Neural cell (in vitro differentiated cells): Measurements from ENCODE around the gene TTC39C.

Experiments
- EP300 ChIP-seq: fragments of 450-650 bp; conservative IDR thresholded peaks from 2 replicates; pipeline ENCODE4 v1.6.1; 2014; ENCODE audit warnings: antibody characterized with exemption, mild to moderate bottlenecking, moderate library complexity; ENCODE audit not compliant: poor library complexity, severe bottlenecking
- EZH2 ChIP-seq: fragments of 200-600, 300-800 bp; shearing (Covaris generic), sonication (generic); IDR thresholded peaks from 2 replicates; pipeline ENCODE4 v1.6.1; 2014; ENCODE audit warnings: antibody characterized with exemption, low read length, borderline replicate concordance, mild to moderate bottlenecking; ENCODE audit not compliant: insufficient read depth, poor library complexity, severe bottlenecking
- MXI1 ChIP-seq: fragments of 450-650 bp; conservative IDR thresholded peaks from 2 replicates; pipeline ENCODE4 v1.6.1; 2014; ENCODE audit warnings: antibody characterized with exemption, mild to moderate bottlenecking; ENCODE audit not compliant: poor library complexity, severe bottlenecking
- POLR2AphosphoS5 ChIP-seq: IDR thresholded peaks from 2 replicates; pipeline ENCODE4 v1.6.1; 2012
- RAD21 ChIP-seq: fragments of 450-650 bp; conservative IDR thresholded peaks from 2 replicates; pipeline ENCODE4 v1.6.1; 2014; ENCODE audit warnings: antibody characterized with exemption, mild to moderate bottlenecking, moderate library complexity
- TAF1 ChIP-seq: IDR thresholded peaks from 2 replicates; pipeline ENCODE4 v1.6.1; 2012; ENCODE audit warnings: low read depth
- TF ChIP-seq, protein P1 (sequence below): fragments of 450-650 bp; IDR thresholded peaks from 2 replicates; pipeline ENCODE4 v1.5.1; 2014; ENCODE audit warnings: antibody characterized with exemption, mild to moderate bottlenecking, moderate library complexity; ENCODE audit not compliant: poor library complexity, severe bottlenecking

- TF ChIP-seq RAD21 (no peak), EZH2 (no peak), TAF1 (no peak), POLR2AphosphoS5 (no peak), MXI1 (no peak), EP300 (no peak)
- TF ChIP-seq, protein P1, sequence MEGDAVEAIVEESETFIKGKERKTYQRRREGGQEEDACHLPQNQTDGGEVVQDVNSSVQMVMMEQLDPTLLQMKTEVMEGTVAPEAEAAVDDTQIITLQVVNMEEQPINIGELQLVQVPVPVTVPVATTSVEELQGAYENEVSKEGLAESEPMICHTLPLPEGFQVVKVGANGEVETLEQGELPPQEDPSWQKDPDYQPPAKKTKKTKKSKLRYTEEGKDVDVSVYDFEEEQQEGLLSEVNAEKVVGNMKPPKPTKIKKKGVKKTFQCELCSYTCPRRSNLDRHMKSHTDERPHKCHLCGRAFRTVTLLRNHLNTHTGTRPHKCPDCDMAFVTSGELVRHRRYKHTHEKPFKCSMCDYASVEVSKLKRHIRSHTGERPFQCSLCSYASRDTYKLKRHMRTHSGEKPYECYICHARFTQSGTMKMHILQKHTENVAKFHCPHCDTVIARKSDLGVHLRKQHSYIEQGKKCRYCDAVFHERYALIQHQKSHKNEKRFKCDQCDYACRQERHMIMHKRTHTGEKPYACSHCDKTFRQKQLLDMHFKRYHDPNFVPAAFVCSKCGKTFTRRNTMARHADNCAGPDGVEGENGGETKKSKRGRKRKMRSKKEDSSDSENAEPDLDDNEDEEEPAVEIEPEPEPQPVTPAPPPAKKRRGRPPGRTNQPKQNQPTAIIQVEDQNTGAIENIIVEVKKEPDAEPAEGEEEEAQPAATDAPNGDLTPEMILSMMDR, result no peak
Measured at GRCh38 chr18:24173997-24174396, 159.4 kb downstream of the TTC39C start.
